ENCODE results near the gene DBNDD1.
"Not testable (repeated sequence)": the region's sequence is repeated elsewhere in the genome, so short reads cannot be mapped to it uniquely, and the experiment has no call there.

DBNDD1 gene

GRCh38 chr16:90001761-90002503 lies 17.3 kb downstream of the DBNDD1 start:
- Histone ChIP-seq H3K9me3 (ENCODE audit: control insufficient read depth, insufficient read depth, low read length) (no peaks in the 10 kb centered on the region), H3K4me3 (ENCODE audit: low read length) (no peak overlapping the region), H3K4me1 (ENCODE audit: control insufficient read depth, insufficient read depth, low read length) (no peaks in the 10 kb centered on the region), H3K36me3 (ENCODE audit: control insufficient read depth, insufficient read depth, low read length) (peaks cover 6% of the 10 kb centered on the region; the same call in 1 of the 2 replicates), H3K27ac (ENCODE audit: low read length) (no peak overlapping the region), H3K27me3 (ENCODE audit: control insufficient read depth, insufficient read depth, low read length) (no peaks in the 10 kb centered on the region)
- no peak for DNase-seq (ENCODE audit: low read depth, low spot score)
- WGBS (ENCODE audit: insufficient coverage, insufficient read length), result no CpG with 5 or more reads among the region's 20 CpGs

- H3K9me3 ChIP-seq (ENCODE audit: control insufficient read depth, insufficient read depth, low read length), result no peaks in the 10 kb centered on the region
- no peak overlapping the region for H3K4me3 ChIP-seq (ENCODE audit: low read length)
- no peak for DNase-seq (ENCODE audit: low read depth, low spot score)
- WGBS (ENCODE audit: insufficient coverage, insufficient read length), result no CpG with 5 or more reads among the region's 19 CpGs
- no peak overlapping the region for H3K27ac ChIP-seq (ENCODE audit: low read length)
- no peaks in the 10 kb centered on the region for H3K4me1 ChIP-seq (ENCODE audit: control insufficient read depth, insufficient read depth, low read length)
- H3K27me3 ChIP-seq (ENCODE audit: control insufficient read depth, insufficient read depth, low read length), result no peaks in the 10 kb centered on the region
- peaks cover under 1% of the 10 kb centered on the region for H3K36me3 ChIP-seq (ENCODE audit: control insufficient read depth, insufficient read depth, low read length)
Observed at GRCh38 chr16:90000733-90001427, 18.4 kb downstream of the DBNDD1 start.

GRCh38 chr16:89999831-90000574 lies 19.3 kb downstream of the DBNDD1 start:
- Histone ChIP-seq H3K9me3 (ENCODE audit: control insufficient read depth, insufficient read depth, low read length) (no peaks in the 10 kb centered on the region), H3K27me3 (ENCODE audit: control insufficient read depth, insufficient read depth, low read length) (no peaks in the 10 kb centered on the region), H3K27ac (ENCODE audit: low read length) (no peak overlapping the region), H3K36me3 (ENCODE audit: control insufficient read depth, insufficient read depth, low read length) (peaks cover 8% of the 10 kb centered on the region), H3K4me1 (ENCODE audit: control insufficient read depth, insufficient read depth, low read length) (no peaks in the 10 kb centered on the region), H3K4me3 (ENCODE audit: low read length) (no peak overlapping the region)
- WGBS (ENCODE audit: insufficient coverage, insufficient read length), result no CpG with 5 or more reads among the region's 38 CpGs
- no peak for DNase-seq (ENCODE audit: low read depth, low spot score)

- WGBS (ENCODE audit: insufficient coverage, insufficient read length), result no CpG with 5 or more reads among the region's 1 CpG
- no peak overlapping the region for H3K27ac ChIP-seq (ENCODE audit: low read length)
- H3K9me3 ChIP-seq (ENCODE audit: control insufficient read depth, insufficient read depth, low read length), result no peaks in the 10 kb centered on the region
- no peaks in the 10 kb centered on the region for H3K4me1 ChIP-seq (ENCODE audit: control insufficient read depth, insufficient read depth, low read length)
- H3K4me3 ChIP-seq (ENCODE audit: low read length), result no peak overlapping the region
- H3K36me3 ChIP-seq (ENCODE audit: control insufficient read depth, insufficient read depth, low read length), result peaks cover 26% of the 10 kb centered on the region
- no peak for DNase-seq (ENCODE audit: low read depth, low spot score)
- H3K27me3 ChIP-seq (ENCODE audit: control insufficient read depth, insufficient read depth, low read length), result no peaks in the 10 kb centered on the region
Observed at GRCh38 chr16:89996178-89996489, 23.1 kb downstream of the DBNDD1 start.

- no CpG with 5 or more reads among the region's 7 CpGs for WGBS (ENCODE audit: insufficient coverage, insufficient read length)
- Histone ChIP-seq H3K27ac (ENCODE audit: low read length) (peak overlapping the region; percentile 7), H3K36me3 (ENCODE audit: control insufficient read depth, insufficient read depth, low read length) (peaks cover 26% of the 10 kb centered on the region)
- not testable (repeated sequence) for H3K4me3 ChIP-seq (ENCODE audit: low read length); H3K27me3 ChIP-seq (ENCODE audit: control insufficient read depth, insufficient read depth, low read length); H3K4me1 ChIP-seq (ENCODE audit: control insufficient read depth, insufficient read depth, low read length); DNase-seq (ENCODE audit: low read depth, low spot score); H3K9me3 ChIP-seq (ENCODE audit: control insufficient read depth, insufficient read depth, low read length)
Observed at GRCh38 chr16:89995475-89996177, 23.6 kb downstream of the DBNDD1 start.

GRCh38 chr16:89994721-89995474 lies 24.4 kb downstream of the DBNDD1 start:
- not testable (repeated sequence) for DNase-seq (ENCODE audit: low read depth, low spot score); H3K4me1 ChIP-seq (ENCODE audit: control insufficient read depth, insufficient read depth, low read length); H3K4me3 ChIP-seq (ENCODE audit: low read length); H3K27me3 ChIP-seq (ENCODE audit: control insufficient read depth, insufficient read depth, low read length); H3K9me3 ChIP-seq (ENCODE audit: control insufficient read depth, insufficient read depth, low read length)
- WGBS (ENCODE audit: insufficient coverage, insufficient read length), result no CpG with 5 or more reads among the region's 8 CpGs
- Histone ChIP-seq H3K36me3 (ENCODE audit: control insufficient read depth, insufficient read depth, low read length) (peaks cover 26% of the 10 kb centered on the region), H3K27ac (ENCODE audit: low read length) (peak overlapping the region; percentile 7)

GRCh38 chr16:89994389-89994720 lies 24.9 kb downstream of the DBNDD1 start:
- Histone ChIP-seq H3K9me3 (ENCODE audit: control insufficient read depth, insufficient read depth, low read length) (no peaks in the 10 kb centered on the region), H3K36me3 (ENCODE audit: control insufficient read depth, insufficient read depth, low read length) (peaks cover 26% of the 10 kb centered on the region), H3K27me3 (ENCODE audit: control insufficient read depth, insufficient read depth, low read length) (no peaks in the 10 kb centered on the region), H3K27ac (ENCODE audit: low read length) (no peak overlapping the region), H3K4me3 (ENCODE audit: low read length) (no peak overlapping the region), H3K4me1 (ENCODE audit: control insufficient read depth, insufficient read depth, low read length) (no peaks in the 10 kb centered on the region)
- no CpG with 5 or more reads among the region's 7 CpGs for WGBS (ENCODE audit: insufficient coverage, insufficient read length)
- no peak for DNase-seq (ENCODE audit: low read depth, low spot score)

GRCh38 chr16:89993971-89994370 lies 25.3 kb downstream of the DBNDD1 start:
- no peaks in the 10 kb centered on the region for H3K27me3 ChIP-seq (ENCODE audit: control insufficient read depth, insufficient read depth, low read length)
- no peaks in the 10 kb centered on the region for H3K9me3 ChIP-seq (ENCODE audit: control insufficient read depth, insufficient read depth, low read length)
- H3K4me1 ChIP-seq (ENCODE audit: control insufficient read depth, insufficient read depth, low read length), result no peaks in the 10 kb centered on the region
- no CpG with 5 or more reads among the region's 7 CpGs for WGBS (ENCODE audit: insufficient coverage, insufficient read length)
- H3K4me3 ChIP-seq (ENCODE audit: low read length), result no peak overlapping the region
- H3K27ac ChIP-seq (ENCODE audit: low read length), result no peak overlapping the region
- DNase-seq (ENCODE audit: low read depth, low spot score), result no peak
- peaks cover 28% of the 10 kb centered on the region for H3K36me3 ChIP-seq (ENCODE audit: control insufficient read depth, insufficient read depth, low read length)

GRCh38 chr16:89993377-89993776 lies 25.9 kb downstream of the DBNDD1 start:
- H3K27ac ChIP-seq (ENCODE audit: low read length), result no peak overlapping the region
- H3K9me3 ChIP-seq (ENCODE audit: control insufficient read depth, insufficient read depth, low read length), result no peaks in the 10 kb centered on the region
- H3K4me1 ChIP-seq (ENCODE audit: control insufficient read depth, insufficient read depth, low read length), result no peaks in the 10 kb centered on the region
- peaks cover 29% of the 10 kb centered on the region for H3K36me3 ChIP-seq (ENCODE audit: control insufficient read depth, insufficient read depth, low read length)
- DNase-seq (ENCODE audit: low read depth, low spot score), result no peak
- H3K4me3 ChIP-seq (ENCODE audit: low read length), result no peak overlapping the region
- no peaks in the 10 kb centered on the region for H3K27me3 ChIP-seq (ENCODE audit: control insufficient read depth, insufficient read depth, low read length)
- no CpG with 5 or more reads among the region's 4 CpGs for WGBS (ENCODE audit: insufficient coverage, insufficient read length)

- Histone ChIP-seq H3K4me3 (ENCODE audit: low read length) (no peak overlapping the region), H3K27me3 (ENCODE audit: control insufficient read depth, insufficient read depth, low read length) (no peaks in the 10 kb centered on the region), H3K4me1 (ENCODE audit: control insufficient read depth, insufficient read depth, low read length) (no peaks in the 10 kb centered on the region), H3K36me3 (ENCODE audit: control insufficient read depth, insufficient read depth, low read length) (peaks cover 31% of the 10 kb centered on the region), H3K27ac (ENCODE audit: low read length) (no peak overlapping the region), H3K9me3 (ENCODE audit: control insufficient read depth, insufficient read depth, low read length) (no peaks in the 10 kb centered on the region)
- DNase-seq (ENCODE audit: low read depth, low spot score), result no peak
- no CpG with 5 or more reads among the region's 7 CpGs for WGBS (ENCODE audit: insufficient coverage, insufficient read length)
Observed at GRCh38 chr16:89990799-89991198, 28.5 kb downstream of the DBNDD1 start.

Measured in iPS DF 6.9 (cell line).